IPS DF 4.7 (cell line): ENCODE data around the gene ZNF488.

Experiments used
- DNase-seq: peaks from one replicate; pipeline ENCODE4 v3.0.0-alpha.2; 2013; ENCODE audit warnings: low spot score; ENCODE audit errors: extremely low read depth

Gene ZNF488

GRCh38 chr10:47332371-47332770 is 51.7 kb downstream of the ZNF488 start:
- DNase-seq = no peak

- no peak for DNase-seq
Measured at GRCh38 chr10:47331954-47332353, 52.1 kb downstream of the ZNF488 start.

- DNase-seq = no peak
Measured at GRCh38 chr10:47331491-47331890, 52.6 kb downstream of the ZNF488 start.

GRCh38 chr10:47330804-47331203 is 53.3 kb downstream of the ZNF488 start:
- no peak for DNase-seq

GRCh38 chr10:47330366-47330765 is 53.7 kb downstream of the ZNF488 start:
- DNase-seq = no peak

- DNase-seq = no peak
Measured at GRCh38 chr10:47329855-47330254, 54.2 kb downstream of the ZNF488 start.

- DNase-seq = no peak
Measured at GRCh38 chr10:47326927-47327330, 57.2 kb downstream of the ZNF488 start.

- DNase-seq = no peak
Measured at GRCh38 chr10:47326306-47326926, 57.7 kb downstream of the ZNF488 start.

- no peak for DNase-seq
Measured at GRCh38 chr10:47325303-47326291, 58.5 kb downstream of the ZNF488 start.

- DNase-seq = no peak
Measured at GRCh38 chr10:47323636-47324296, 60.3 kb downstream of the ZNF488 start.

GRCh38 chr10:47323087-47323486 is 61.0 kb downstream of the ZNF488 start:
- no peak for DNase-seq

GRCh38 chr10:47322300-47323061 is 61.6 kb downstream of the ZNF488 start, which contains the start of gene GDF2:
Gene GDF2 (plus strand): TSS chr10:47322454. CDS start chr10:47322669, 215 bp downstream.
- no peak for DNase-seq

GRCh38 chr10:47321521-47322195 is 62.4 kb downstream of the ZNF488 start:
- DNase-seq = no peak

GRCh38 chr10:47320812-47321211 is 63.3 kb downstream of the ZNF488 start:
- no peak for DNase-seq

- no peak for DNase-seq
Measured at GRCh38 chr10:47319784-47320183, 64.3 kb downstream of the ZNF488 start.

GRCh38 chr10:47318706-47319105 is 65.4 kb downstream of the ZNF488 start:
- no peak for DNase-seq

GRCh38 chr10:47317251-47317650 is 66.8 kb downstream of the ZNF488 start:
- no peak for DNase-seq

- no peak for DNase-seq
Measured at GRCh38 chr10:47316131-47316530, 68.0 kb downstream of the ZNF488 start.
